ENCODE results near the gene PLEKHH3.

GRCh38 chr17:42704837-42705494, 28.2 kb upstream of the PLEKHH3 start:
- TF ChIP-seq CTCF (IDR thresholded peaks at IDR 0.05), result no peak
- TF ChIP-seq ZFX (IDR thresholded peaks at IDR 0.05; ENCODE audit: borderline replicate concordance), result no peak

Data from 22Rv1 (cell line).